ENCODE measurements around the gene HDHD3.

The HDHD3 gene

DNA sequence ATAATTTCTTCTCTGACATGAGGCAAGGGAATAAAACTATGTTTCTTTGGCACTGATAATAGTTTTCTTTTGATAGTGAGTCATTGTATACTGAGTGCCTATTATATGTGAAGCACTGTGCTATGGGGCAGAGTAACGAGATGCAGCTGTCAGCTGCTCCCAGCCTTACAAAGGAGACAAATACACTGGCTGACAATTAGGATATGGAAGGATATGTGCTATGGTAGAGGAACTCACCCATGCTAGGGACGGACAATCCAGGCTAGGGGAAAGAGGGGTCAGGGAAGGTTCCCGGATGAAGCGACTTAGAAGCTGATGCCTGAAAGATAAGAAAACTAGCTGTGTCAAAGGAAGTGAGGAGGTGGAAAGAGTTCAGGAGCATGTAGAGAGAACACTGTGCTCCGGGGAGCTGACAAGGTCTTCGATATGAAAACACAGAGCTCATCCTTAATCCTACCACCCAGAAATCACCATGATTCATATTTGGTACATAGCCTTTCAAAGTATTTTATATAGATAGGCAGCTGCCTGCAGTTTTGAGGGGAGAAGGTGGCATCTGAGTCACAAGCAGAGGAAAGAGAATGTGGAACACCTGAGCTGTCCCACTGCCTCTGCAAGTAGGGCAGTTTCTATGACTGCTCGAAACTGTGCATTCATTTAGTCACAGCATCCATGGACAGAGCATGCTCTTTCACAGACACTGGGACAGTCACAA is 15.3 kb downstream of the HDHD3 start:
- no peak for DNase-seq

DNA sequence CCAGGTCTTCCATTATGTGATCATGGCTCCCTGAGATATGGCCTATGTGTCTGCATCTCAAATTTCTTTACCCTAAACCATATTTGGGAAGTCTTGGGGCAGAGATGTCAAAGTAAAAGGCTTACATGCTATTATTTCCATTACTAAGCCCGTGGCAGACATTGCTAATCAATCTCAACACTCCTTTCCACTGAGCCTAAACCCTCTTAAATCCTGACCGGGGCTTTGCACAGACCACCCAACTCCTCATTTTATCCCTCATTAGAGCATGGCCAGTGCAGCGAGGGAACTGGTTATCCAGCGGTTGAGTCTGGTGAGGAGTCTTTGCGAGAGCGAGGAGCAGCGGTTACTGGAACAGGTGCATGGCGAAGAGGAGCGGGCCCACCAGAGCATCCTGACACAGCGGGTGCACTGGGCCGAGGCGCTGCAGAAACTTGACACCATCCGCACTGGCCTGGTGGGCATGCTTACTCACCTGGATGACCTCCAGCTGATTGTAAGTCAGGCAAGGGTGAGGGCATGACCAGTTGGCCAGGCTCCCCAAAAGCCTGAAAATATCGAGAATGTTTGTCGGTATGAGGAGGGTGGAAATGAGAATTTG is 16.4 kb downstream of the HDHD3 start:
- no peak for DNase-seq

DNA sequence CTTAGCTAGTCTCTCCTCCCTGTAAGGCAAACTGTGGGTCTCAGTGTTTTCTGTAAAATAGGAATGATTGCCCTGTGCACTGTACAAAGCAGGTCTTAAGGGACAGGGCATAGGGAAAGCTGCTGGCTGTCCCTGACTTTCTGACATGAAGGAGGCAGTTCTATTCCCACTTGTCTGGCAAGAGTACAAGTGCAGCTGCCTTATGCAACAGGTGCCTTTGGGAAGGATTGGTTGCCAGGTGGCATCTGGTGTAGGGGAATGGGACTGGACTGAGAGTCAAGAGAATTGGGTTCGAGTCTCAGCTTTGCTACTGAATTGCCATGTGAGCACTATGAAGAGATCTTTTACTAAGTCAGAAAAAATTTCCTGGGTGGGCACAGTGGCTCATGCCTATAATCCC is 17.4 kb downstream of the HDHD3 start:
- no peak for DNase-seq

DNA sequence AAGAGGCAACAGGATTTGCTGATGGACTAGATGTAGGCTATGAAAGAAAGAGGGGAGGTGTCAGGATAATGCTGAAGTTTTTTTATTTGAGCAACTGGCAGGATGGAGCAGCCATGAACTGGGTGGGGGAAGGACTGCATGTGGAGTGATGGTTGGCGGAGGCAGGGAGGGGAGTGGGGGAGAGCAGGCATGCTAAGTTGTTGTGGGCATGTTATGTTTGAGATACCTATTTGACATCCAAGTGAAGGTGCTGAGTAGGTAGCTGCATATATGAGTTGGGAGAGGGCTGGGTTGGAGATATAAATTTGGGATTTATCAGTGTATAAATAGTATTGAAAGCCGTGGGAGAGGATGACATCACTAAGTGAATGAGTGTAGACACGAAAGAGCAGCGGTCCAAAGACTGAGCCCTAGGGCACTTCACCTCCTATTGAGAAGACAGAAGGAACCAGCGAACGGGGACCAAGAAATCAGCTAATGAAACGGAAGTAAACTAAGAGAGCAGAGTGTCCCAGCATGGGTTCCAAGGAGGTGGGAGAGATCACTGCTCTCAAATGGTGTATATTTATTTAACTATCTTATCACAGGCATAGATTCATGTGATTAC is 20.0 kb downstream of the HDHD3 start:
- DNase-seq: no peak

DNA sequence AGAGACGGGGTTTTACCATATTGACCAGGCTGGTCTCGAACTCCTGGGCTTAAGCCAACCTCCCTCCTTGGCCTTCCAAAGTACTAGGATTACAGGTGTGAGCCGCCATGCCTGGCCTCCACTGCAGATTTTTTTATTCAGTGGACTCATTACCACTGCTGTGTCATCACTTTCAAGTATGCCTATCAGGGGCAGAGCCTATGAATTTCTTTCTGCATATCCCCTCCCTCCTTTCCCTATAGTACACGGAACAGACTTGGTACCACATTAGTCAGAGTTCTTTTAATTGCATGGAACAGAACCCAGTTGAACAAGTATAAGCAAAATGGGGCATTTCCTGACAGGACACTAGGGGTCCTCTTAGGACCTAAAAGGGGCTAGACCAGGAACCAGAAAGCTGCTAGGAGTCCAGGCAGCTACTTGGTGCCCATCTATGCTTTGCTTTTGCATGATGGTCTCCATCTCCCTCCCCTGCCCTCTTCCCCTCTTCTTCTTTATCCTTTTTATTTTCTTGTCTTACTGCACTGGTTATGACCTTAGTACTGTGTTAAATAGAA is 21.7 kb downstream of the HDHD3 start:
- no peak for DNase-seq

DNA sequence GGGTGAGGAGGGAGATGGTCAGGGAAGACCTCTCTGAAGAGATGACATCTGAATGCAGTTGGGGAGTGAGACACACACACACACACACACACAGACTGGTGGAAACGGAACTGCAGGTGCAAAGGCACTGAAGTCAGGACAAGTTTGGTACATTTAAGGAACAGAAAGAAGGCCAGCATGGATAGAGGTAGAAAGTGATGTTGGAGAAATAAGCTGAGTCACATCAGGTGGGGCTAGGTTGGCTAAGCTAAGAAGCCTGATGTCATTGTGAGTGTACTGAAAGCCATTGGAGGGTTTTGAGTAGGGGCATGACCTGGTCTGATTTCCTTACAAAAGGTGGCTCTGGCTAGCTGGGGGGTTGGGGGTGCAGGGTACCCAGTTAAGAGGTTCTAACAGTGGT is 24.4 kb downstream of the HDHD3 start:
- DNase-seq: no peak

DNA sequence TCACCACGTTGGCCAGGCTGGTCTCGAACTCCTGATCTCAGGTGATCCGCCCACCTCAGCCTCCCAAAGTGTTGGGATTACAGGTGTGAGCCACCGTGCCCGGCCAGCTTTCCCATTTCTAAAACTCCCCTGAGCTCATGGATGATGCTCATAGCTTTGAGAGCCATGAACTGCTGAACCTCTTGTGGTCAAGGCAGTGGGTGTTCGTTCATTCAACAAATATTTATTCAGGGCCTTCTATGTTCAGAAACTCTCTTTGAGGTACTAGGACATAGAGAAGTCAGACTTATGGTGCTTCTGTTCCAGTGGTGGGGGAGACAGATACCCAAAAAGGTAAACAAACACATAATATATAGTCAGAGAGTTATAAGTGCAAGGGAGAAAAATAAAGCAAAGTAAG is 24.8 kb downstream of the HDHD3 start:
- no peak for DNase-seq

DNA sequence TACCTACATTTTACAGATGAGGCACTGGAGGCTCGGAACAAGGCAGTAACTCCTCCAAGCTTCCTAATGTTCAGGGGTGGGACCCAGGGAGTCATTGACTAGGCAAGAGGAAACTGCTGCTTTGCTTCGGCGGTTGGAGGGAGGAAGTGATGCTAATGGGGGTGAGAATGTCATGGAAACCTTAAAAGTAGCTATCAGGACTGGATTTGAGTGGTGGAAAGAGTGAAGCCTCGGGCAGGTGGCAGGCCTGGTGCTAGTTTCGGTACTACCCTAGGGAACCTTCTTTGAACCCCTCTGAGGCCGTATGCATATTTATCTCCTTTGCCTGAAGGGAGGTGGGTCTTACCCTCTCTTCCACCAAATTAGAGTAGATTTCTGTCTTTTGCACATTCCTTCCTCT is 25.8 kb downstream of the HDHD3 start:
- no peak for DNase-seq

DNA sequence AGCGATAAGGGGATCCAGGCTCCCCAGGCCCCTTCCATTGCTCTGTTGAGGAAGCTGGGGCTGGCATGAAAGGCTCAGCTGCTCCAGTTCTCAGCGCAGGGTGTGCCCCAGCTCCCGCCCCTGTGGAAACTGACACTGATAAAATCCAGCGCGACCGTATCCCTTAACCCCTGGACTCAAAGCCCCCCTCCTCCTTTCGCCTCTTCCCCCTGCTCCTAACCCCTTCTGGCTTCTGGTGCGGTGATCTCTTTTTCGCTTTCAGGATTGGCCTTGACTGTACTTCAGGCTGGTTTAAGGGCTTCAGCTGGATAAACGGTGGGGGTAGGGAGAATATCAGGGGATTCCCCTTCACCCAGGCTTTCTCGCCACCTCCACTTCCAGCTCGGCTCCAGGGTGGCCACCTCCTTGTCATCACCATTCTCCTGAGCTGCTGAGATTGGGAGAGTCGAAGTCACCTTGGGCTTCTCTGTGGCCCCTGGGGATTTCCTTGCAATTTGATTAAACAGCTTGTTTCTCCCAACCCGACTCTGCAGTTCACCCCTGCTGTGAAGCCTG is 26.6 kb downstream of the HDHD3 start:
- DNase-seq: no peak

DNA sequence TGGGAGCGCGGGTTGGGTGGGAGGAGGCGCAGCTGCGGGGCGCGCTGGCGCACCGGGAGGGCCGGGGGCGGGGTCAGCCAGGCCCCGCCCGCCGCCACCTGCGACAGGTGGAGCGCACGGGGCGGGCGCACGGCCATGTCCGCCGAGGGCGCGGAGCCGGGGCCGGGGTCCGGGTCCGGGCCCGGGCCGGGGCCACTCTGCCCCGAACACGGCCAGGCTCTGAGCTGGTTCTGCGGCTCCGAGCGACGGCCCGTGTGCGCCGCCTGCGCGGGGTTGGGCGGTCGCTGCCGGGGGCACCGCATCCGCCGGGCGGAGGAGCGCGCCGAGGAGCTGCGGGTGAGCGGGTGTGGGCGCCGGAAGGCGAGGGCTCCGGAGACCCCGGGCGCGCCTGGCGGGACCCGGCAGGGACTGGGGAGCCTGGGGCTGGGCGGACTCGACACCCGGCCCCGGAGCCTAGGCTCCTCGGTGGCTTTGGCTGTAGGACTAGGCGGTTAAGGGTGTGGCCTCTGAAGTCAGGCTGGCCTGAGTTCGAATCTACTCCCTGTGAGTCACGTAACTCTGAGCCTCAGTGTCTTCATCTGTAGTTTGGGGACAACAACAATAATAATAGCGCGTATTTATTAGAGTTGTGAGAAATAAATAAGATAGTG is 27.2 kb downstream of the HDHD3 start, which contains the start of gene BSPRY:
Gene BSPRY (plus strand): TSS at position 97 of the 650 bp plus-strand sequence. CDS start 39 bp downstream, at position 136.
- DNase-seq: no peak

DNA sequence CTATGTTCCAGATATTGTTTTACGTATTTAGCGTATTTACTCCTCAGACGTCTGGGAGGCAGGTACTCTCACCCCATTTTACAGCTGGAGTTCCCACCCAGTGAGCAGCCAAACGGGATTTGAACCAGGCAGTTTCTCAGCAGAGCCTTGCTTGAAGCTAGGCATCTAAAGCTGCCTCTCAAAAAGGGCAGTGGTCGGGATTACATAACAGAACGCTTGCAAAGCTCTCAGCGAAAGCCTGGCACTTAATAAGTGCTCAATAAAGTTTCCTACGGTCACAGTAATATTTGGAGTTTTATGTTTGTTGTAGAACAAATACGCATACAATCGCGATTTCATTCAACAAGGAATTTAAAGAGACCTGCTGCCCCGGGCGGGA is 27.7 kb downstream of the HDHD3 start:
- DNase-seq: no peak

DNA sequence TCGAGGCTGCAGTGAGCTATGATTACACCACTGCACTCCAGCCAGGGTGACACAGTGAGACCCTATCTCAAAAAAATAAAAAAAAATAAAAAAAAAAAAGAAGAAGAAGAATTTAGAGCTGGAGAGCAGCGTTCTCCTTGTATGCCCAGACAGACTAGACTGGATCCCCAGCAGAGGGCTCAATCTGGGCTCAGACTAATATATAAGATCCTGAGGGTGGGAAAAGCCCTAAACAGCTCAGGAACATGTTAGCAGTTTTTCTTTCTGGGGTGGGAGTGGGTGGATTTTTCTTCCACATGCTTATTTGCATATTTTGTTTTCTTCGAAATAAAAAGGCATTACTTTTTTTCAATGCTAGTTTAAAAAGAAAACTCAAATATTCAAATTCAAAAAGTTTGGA is 28.3 kb downstream of the HDHD3 start:
- no peak for DNase-seq

DNA sequence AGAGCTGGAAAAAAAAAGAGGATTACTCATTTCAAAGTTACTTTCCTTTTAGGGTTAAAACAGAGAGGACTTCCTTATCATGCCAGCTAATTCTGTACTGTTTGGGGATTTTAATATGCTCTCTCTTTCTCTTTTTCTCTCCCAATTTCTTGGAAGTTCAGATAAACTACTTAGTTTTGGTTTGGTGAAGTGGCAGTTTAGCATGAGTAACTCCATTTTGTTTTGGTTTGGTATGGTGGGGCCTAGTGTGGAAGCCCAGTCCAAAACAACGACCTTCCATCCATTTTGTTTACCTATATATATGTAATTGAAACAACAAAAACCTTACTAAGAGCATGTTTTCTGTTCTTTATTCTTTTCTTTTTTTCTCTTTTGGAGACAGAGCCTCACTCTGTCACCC is 31.1 kb downstream of the HDHD3 start:
- no peak for DNase-seq

DNA sequence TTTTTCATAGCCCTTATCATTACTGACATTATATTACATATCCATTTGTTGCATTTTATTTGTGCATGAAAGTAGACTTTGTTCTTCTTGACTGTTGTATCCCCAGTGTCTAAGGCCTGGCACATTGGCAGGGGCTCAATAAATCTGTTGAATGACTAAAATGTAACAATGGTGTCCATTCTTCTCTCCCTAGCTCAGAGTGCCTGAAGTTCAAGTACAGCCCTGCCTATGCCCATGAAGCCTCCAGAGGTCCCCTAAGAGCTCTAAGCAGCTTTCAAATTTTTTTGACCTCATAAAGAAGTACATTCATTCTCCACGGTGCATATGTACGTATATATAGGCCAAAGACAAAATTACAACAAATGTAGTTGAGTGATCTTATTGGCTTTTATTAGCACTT is 31.6 kb downstream of the HDHD3 start:
- DNase-seq: peak; percentile 68

DNA sequence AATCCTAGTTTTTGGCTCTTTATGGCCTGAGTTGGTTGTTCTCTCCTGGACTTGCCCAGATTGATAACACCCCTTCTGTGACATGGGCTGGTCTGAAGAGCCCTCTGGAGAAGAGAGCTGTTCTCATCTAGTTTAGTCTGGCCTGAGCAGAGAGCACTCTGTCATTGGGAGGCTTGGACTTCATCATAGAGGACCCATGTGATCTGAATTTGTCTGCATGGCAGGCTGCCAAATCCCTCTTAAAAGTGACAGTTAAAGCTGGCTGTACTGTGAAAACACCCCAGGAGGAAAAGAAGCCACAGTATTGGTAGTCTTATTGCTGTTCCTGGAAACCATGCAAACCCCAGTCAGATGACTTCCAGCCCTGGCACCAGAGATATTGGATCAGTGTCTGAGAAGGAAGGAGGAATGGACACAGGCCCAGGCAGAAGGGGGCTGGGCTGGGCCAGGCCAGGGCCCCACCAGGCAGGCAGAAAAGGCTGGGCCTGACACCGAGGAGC is 33.0 kb downstream of the HDHD3 start:
- DNase-seq: peak; percentile 96

DNA sequence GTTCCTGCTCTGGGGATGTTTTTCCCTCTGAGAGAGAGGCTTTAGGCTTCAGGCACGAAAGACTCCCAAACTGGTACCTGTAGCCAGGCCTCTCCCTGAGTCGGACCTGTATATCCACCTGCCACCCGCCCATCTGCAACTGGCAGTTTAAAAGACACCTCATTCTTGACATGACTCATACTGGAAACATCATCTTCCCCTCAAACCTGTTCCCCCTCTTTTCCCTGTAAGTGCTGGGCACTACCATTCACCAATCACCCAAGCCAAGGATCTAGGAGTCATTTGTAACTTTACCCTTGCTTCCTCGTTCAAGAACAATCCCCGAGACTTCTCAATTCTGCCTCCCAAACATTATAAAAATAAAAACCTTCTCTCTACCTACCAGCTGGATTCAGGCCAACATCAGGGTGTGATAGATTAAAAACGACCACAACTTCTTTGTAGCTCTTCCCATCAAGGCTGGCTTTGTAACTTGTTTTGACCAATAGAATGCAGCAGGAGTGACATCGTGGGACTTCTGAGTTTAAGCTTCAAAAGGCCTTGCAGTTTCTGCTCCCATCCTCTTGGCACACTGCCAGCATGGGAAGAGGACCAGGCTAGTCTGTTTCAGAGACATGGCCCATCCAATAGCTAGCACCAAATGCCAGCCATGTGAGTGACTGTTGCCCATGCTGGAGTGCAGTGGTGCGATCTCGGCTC is 34.9 kb downstream of the HDHD3 start:
- DNase-seq: no peak

DNA sequence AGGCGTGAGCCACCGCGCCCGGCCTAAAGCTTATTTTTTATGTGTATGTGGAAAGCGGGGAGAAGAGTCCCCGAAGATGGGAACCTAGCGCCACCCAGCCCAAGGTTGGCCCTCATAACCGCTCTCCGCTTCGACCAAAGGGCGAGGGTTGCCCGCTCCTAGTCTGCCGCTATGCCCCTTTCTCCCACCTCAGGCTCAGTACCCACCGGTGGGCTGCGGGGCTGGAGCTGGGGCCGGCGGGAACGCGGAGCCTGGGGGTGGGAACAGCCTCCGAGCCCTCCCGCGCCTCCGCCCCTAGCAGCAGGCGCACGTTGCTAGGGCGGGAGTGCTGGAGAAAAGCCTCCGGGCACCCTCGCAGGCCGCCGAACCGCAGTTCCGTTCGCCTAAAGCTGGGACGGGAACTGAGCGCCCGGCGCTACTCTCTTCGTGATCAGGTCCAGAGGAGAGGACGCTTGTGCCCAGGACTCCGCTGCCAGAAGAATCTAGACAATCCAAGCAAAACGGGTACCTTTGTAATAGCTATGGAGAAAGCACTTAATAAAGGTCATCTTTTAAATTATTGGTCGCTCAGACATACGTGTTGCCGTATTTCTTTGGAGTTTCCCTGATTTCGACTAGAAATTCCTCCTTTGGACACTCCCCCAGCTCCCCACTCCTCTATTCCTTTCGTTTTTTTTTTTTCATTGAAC is 36.6 kb downstream of the HDHD3 start, which contains the start of gene WDR31:
Gene WDR31 (minus strand): TSS at position 265 of the 689 bp plus-strand sequence. CDS start 8,253 bp downstream, outside the sequence.
- DNase-seq: peak; percentile 90

DNA sequence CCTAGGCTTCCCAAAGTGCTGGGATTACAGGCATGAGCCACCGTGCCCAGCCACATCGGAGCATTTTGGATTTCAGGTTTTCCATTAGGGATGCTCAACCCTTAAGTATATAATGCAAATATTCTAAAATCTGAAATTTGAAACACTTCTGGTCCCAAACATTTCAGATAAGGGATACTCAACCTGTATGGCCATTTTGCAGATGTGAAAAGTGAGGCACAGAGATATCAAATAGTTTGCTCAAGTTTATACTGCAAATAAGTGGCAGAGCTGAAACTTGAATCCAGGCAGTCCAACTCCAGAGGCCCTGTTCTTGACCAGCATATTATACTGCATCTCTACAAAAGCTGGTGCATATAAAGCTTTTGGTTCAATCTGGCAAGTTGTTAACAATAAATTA is 39.1 kb downstream of the HDHD3 start:
- DNase-seq: no peak

DNA sequence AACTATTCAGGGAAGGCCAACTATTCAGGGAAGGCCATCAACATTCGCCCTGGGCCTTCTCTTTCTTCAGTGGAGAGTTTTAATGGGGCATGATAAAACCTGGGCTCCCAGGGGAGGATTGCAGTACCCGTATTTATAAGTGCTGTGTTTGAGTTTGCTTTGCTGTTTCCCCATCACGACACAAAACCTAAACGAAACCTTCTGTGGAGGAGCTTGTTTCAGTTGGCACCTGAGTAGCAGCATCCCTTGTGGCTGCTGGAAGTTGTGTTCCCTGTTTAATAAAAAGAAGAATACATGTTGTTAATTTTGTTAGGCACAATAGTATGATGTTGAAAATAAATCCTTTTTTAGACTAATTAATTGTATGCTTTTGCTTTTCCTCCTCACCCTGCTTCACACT is 45.0 kb downstream of the HDHD3 start:
- DNase-seq: no peak

DNA sequence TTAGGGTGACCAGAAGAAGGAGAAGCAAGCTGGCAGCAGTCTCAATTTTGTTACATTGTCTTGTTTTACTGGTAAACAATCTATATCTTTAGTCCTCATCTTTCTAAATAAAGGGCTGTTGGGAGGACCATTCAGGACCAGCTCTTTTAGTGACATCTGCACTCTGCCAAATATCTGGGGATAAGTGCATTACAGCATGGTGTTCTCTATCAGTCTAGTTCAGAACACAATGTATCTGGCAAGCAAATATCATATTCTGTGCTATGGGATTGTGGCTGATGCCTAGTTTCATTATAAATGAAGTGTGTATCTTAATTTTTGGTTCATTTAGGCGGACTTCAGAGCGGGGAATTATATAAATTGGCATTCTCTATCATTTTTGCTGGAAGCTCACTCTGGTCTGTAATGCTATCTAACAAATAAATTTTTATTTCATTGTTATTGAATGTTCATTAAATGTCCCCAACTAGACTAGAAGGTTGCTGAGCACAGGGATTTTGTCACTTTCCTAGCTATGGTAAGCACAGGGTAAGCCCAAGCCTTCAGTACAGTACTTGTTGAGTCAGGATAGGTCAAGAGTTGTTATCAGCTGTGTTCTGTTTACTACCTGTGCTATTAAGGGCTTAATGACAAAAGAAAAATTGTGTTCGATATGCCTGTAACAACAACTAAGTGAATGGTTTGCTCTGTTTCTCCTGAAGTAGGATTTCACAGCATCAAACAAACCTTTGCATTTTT is 48.6 kb downstream of the HDHD3 start:
- DNase-seq: no peak

DNA sequence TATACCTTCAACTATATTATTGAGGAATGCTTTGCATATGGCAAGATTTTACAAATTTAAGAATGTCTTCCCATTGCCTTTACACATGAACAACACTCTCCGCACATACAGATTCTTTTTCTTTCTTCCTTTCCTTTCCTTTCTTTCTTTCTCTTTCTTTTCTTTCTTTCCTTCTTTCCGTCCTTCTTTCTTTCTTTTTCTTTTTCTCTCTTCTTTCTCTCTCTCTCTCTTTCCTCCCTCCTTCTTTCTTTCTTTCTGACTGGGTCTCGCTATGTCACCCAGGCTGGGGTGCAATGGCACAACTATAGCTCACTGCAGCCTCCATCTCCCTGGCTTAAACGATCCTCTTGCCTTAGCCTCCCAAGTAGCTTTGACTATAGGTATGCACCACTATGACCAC is 50.6 kb downstream of the HDHD3 start:
- no peak for DNase-seq

Data from midbrain (tissue), 1 donor.